ENCODE results near the gene DENND2D.

DNA sequence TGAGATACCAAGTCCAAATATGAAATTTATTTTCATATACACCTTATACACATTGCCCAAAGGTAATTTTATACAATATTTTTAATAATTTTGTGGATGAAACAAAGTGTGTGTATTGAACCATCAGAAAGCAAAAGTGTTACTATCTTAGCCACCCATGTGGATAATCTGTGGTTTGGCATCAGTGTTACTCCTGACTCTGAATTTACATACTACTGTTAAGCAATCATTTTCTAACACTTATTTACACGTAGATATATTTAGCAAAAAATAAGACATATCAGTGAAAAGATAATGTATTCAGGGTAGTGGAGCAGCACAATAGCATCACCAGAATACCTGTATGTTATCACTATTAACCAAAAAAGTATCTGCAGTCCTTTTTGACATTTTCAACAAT, 23.8 kb downstream of the DENND2D start:
- TF ChIP-seq, protein P1, sequence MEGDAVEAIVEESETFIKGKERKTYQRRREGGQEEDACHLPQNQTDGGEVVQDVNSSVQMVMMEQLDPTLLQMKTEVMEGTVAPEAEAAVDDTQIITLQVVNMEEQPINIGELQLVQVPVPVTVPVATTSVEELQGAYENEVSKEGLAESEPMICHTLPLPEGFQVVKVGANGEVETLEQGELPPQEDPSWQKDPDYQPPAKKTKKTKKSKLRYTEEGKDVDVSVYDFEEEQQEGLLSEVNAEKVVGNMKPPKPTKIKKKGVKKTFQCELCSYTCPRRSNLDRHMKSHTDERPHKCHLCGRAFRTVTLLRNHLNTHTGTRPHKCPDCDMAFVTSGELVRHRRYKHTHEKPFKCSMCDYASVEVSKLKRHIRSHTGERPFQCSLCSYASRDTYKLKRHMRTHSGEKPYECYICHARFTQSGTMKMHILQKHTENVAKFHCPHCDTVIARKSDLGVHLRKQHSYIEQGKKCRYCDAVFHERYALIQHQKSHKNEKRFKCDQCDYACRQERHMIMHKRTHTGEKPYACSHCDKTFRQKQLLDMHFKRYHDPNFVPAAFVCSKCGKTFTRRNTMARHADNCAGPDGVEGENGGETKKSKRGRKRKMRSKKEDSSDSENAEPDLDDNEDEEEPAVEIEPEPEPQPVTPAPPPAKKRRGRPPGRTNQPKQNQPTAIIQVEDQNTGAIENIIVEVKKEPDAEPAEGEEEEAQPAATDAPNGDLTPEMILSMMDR (IDR thresholded peaks at IDR 0.05) = no peak
- TF ChIP-seq EP300 (IDR thresholded peaks at IDR 0.05) = no peak

Measured in suprapubic skin (tissue), 3 donors.